Measurements from ENCODE around the gene SLC16A9.

The SLC16A9 gene

GRCh38 chr10:59704630-59705029 is 5.0 kb downstream of the SLC16A9 start:
- H3K36me3 ChIP-seq (ENCODE audit: insufficient read depth, low read length): no peaks in the 10 kb centered on the region
- no peaks in the 10 kb centered on the region for H3K9me3 ChIP-seq (ENCODE audit: control insufficient read depth, insufficient read depth, low read length)
- H3K9ac ChIP-seq (ENCODE audit: low read depth, low read length): no peak overlapping the region
- 0 out of 2 replicates have a peak, but pooled peaks cover 3% of the 10 kb centered on the region for H3K4me1 ChIP-seq (ENCODE audit: insufficient read depth, low read length)

GRCh38 chr10:59702347-59702746 is 7.3 kb downstream of the SLC16A9 start:
- no peaks in the 10 kb centered on the region for H3K9me3 ChIP-seq (ENCODE audit: control insufficient read depth, insufficient read depth, low read length)
- 0 out of 2 replicates have a peak, but pooled peaks cover 3% of the 10 kb centered on the region for H3K4me1 ChIP-seq (ENCODE audit: insufficient read depth, low read length)
- no peak overlapping the region for H3K9ac ChIP-seq (ENCODE audit: low read depth, low read length)
- no peaks in the 10 kb centered on the region for H3K36me3 ChIP-seq (ENCODE audit: insufficient read depth, low read length)

GRCh38 chr10:59700709-59701108 is 8.9 kb downstream of the SLC16A9 start:
- Histone ChIP-seq H3K4me1 (ENCODE audit: insufficient read depth, low read length) (0 out of 2 replicates have a peak, but pooled peaks cover 3% of the 10 kb centered on the region), H3K9me3 (ENCODE audit: control insufficient read depth, insufficient read depth, low read length) (no peaks in the 10 kb centered on the region), H3K9ac (ENCODE audit: low read depth, low read length) (no peak overlapping the region), H3K36me3 (ENCODE audit: insufficient read depth, low read length) (no peaks in the 10 kb centered on the region)

- Histone ChIP-seq H3K36me3 (ENCODE audit: insufficient read depth, low read length) (no peaks in the 10 kb centered on the region), H3K4me1 (ENCODE audit: insufficient read depth, low read length) (0 out of 2 replicates have a peak, but pooled peaks cover 3% of the 10 kb centered on the region), H3K9me3 (ENCODE audit: control insufficient read depth, insufficient read depth, low read length) (no peaks in the 10 kb centered on the region), H3K9ac (ENCODE audit: low read depth, low read length) (no peak overlapping the region)
Measured at GRCh38 chr10:59698326-59698725, 11.3 kb downstream of the SLC16A9 start.

- no peaks in the 10 kb centered on the region for H3K9me3 ChIP-seq (ENCODE audit: control insufficient read depth, insufficient read depth, low read length)
- H3K9ac ChIP-seq (ENCODE audit: low read depth, low read length): no peak overlapping the region
- H3K4me1 ChIP-seq (ENCODE audit: insufficient read depth, low read length): 0 out of 2 replicates have a peak, but pooled peaks cover 2% of the 10 kb centered on the region
- no peaks in the 10 kb centered on the region for H3K36me3 ChIP-seq (ENCODE audit: insufficient read depth, low read length)
Measured at GRCh38 chr10:59695637-59696036, 14.0 kb downstream of the SLC16A9 start.

- no peaks in the 10 kb centered on the region for H3K9me3 ChIP-seq (ENCODE audit: control insufficient read depth, insufficient read depth, low read length)
- no peaks in the 10 kb centered on the region for H3K4me1 ChIP-seq (ENCODE audit: insufficient read depth, low read length)
- no peak overlapping the region for H3K9ac ChIP-seq (ENCODE audit: low read depth, low read length)
- H3K36me3 ChIP-seq (ENCODE audit: insufficient read depth, low read length): no peaks in the 10 kb centered on the region
Measured at GRCh38 chr10:59694936-59695335, 14.7 kb downstream of the SLC16A9 start.

GRCh38 chr10:59692113-59692512 is 17.5 kb downstream of the SLC16A9 start:
- no peaks in the 10 kb centered on the region for H3K36me3 ChIP-seq (ENCODE audit: insufficient read depth, low read length)
- H3K9ac ChIP-seq (ENCODE audit: low read depth, low read length): no peak overlapping the region
- H3K9me3 ChIP-seq (ENCODE audit: control insufficient read depth, insufficient read depth, low read length): no peaks in the 10 kb centered on the region
- H3K4me1 ChIP-seq (ENCODE audit: insufficient read depth, low read length): no peaks in the 10 kb centered on the region

GRCh38 chr10:59688921-59689351 is 20.7 kb downstream of the SLC16A9 start:
- no peaks in the 10 kb centered on the region for H3K4me1 ChIP-seq (ENCODE audit: insufficient read depth, low read length)
- no peaks in the 10 kb centered on the region for H3K36me3 ChIP-seq (ENCODE audit: insufficient read depth, low read length)
- H3K9ac ChIP-seq (ENCODE audit: low read depth, low read length): no peak overlapping the region
- H3K9me3 ChIP-seq (ENCODE audit: control insufficient read depth, insufficient read depth, low read length): no peaks in the 10 kb centered on the region

GRCh38 chr10:59687657-59688056 is 22.0 kb downstream of the SLC16A9 start:
- Histone ChIP-seq H3K9ac (ENCODE audit: low read depth, low read length) (no peak overlapping the region), H3K36me3 (ENCODE audit: insufficient read depth, low read length) (no peaks in the 10 kb centered on the region), H3K9me3 (ENCODE audit: control insufficient read depth, insufficient read depth, low read length) (no peaks in the 10 kb centered on the region), H3K4me1 (ENCODE audit: insufficient read depth, low read length) (no peaks in the 10 kb centered on the region)

- H3K36me3 ChIP-seq (ENCODE audit: insufficient read depth, low read length): no peaks in the 10 kb centered on the region
- H3K9ac ChIP-seq (ENCODE audit: low read depth, low read length): no peak overlapping the region
- peaks cover 12% of the 10 kb centered on the region for H3K4me1 ChIP-seq (ENCODE audit: insufficient read depth, low read length)
- H3K9me3 ChIP-seq (ENCODE audit: control insufficient read depth, insufficient read depth, low read length): no peaks in the 10 kb centered on the region
Measured at GRCh38 chr10:59684006-59684405, 25.6 kb downstream of the SLC16A9 start.

- no peak overlapping the region for H3K9ac ChIP-seq (ENCODE audit: low read depth, low read length)
- peaks cover 15% of the 10 kb centered on the region for H3K4me1 ChIP-seq (ENCODE audit: insufficient read depth, low read length)
- no peaks in the 10 kb centered on the region for H3K9me3 ChIP-seq (ENCODE audit: control insufficient read depth, insufficient read depth, low read length)
- no peaks in the 10 kb centered on the region for H3K36me3 ChIP-seq (ENCODE audit: insufficient read depth, low read length)
Measured at GRCh38 chr10:59682986-59683937, 26.4 kb downstream of the SLC16A9 start.

- Histone ChIP-seq H3K36me3 (ENCODE audit: insufficient read depth, low read length) (no peaks in the 10 kb centered on the region), H3K4me1 (ENCODE audit: insufficient read depth, low read length) (peaks cover 15% of the 10 kb centered on the region), H3K9me3 (ENCODE audit: control insufficient read depth, insufficient read depth, low read length) (no peaks in the 10 kb centered on the region), H3K9ac (ENCODE audit: low read depth, low read length) (no peak overlapping the region)
Measured at GRCh38 chr10:59680199-59680598, 29.5 kb downstream of the SLC16A9 start.

- Histone ChIP-seq H3K9ac (ENCODE audit: low read depth, low read length) (no peak overlapping the region), H3K9me3 (ENCODE audit: control insufficient read depth, insufficient read depth, low read length) (no peaks in the 10 kb centered on the region), H3K36me3 (ENCODE audit: insufficient read depth, low read length) (no peaks in the 10 kb centered on the region), H3K4me1 (ENCODE audit: insufficient read depth, low read length) (peaks cover 23% of the 10 kb centered on the region)
Measured at GRCh38 chr10:59678884-59679301, 30.8 kb downstream of the SLC16A9 start.

- Histone ChIP-seq H3K36me3 (ENCODE audit: insufficient read depth, low read length) (no peaks in the 10 kb centered on the region), H3K9me3 (ENCODE audit: control insufficient read depth, insufficient read depth, low read length) (no peaks in the 10 kb centered on the region), H3K9ac (ENCODE audit: low read depth, low read length) (no peak overlapping the region), H3K4me1 (ENCODE audit: insufficient read depth, low read length) (peaks cover 25% of the 10 kb centered on the region)
Measured at GRCh38 chr10:59677253-59677831, 32.3 kb downstream of the SLC16A9 start.

- Histone ChIP-seq H3K36me3 (ENCODE audit: insufficient read depth, low read length) (no peaks in the 10 kb centered on the region), H3K9me3 (ENCODE audit: control insufficient read depth, insufficient read depth, low read length) (no peaks in the 10 kb centered on the region), H3K4me1 (ENCODE audit: insufficient read depth, low read length) (peaks cover 25% of the 10 kb centered on the region), H3K9ac (ENCODE audit: low read depth, low read length) (no peak overlapping the region)
Measured at GRCh38 chr10:59675812-59676211, 33.8 kb downstream of the SLC16A9 start.
